ENCODE results near the gene SOD3. TPM values are rescaled to one million over a fixed set of nuclear protein-coding genes. Genes with fewer than 3 reads are reported as not detected.

Gene SOD3
- total and polyA plus RNA-seq, 2 of the 8 experiments (the other 6 are each of a cell fraction or from before 2014, with no cell fraction given) = 4.9 TPM

DNA sequence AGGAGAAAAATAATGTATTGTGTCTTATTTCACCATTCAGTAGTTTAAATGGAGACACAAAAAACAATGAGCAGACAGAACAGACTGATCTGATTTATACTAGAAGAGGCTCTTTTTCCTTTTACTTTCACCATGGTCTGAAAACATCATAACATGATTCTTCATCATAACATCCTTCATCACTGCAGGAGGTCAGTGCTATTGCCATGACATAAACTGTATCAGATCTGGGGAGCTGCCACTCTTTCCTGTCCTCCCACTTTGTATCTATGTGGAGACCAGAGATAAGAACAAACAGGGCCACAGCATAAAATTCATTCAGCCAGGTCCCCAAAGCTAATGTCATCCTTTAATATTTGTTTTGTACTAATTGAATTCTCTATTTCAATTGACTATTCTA, 25.2 kb downstream of the SOD3 start:
- no peak overlapping the region for H2BK5ac ChIP-seq (ENCODE audit: low read depth, low read length)
- H4K8ac ChIP-seq (ENCODE audit: extremely low read depth, insufficient read depth, low read length) = no peak overlapping the region
- no peak overlapping the region for H2BK15ac ChIP-seq (ENCODE audit: low read length)
- no peaks in the 10 kb centered on the region for H3K27me3 ChIP-seq (replicated peaks in 1 of 4; ENCODE audit: control insufficient read depth in 3 of 4, extremely low read depth in 1 of 4, insufficient read depth in 3 of 4, low read length in 3 of 4)
- H3K4me3 ChIP-seq (ENCODE audit: extremely low read depth in 1 of 4, insufficient read depth in 2 of 4, low read depth in 3 of 4, low read length in 4 of 4) = no peak overlapping the region
- H3K4me2 ChIP-seq (ENCODE audit: insufficient read depth in 1 of 2, low read depth in 2 of 2, low read length in 2 of 2) = no peak overlapping the region
- no peaks in the 10 kb centered on the region for H3K9me3 ChIP-seq (ENCODE audit: insufficient read depth in 2 of 2, low read depth in 1 of 2, low read length in 1 of 2)
- no peak overlapping the region for H2BK12ac ChIP-seq (ENCODE audit: low read depth, low read length)
- H4K91ac ChIP-seq (replicated peaks; ENCODE audit: insufficient read length, low read length) = no peak overlapping the region
- H3K4me1 ChIP-seq (replicated peaks in 1 of 4; ENCODE audit: control insufficient read depth in 3 of 4, insufficient read depth in 4 of 4, low read length in 3 of 4) = no peaks in the 10 kb centered on the region; a peak in 1 of 7 replicates
- no peak overlapping the region for H3K18ac ChIP-seq (ENCODE audit: extremely low read depth, low read length)
- no peak overlapping the region for H3K23ac ChIP-seq (ENCODE audit: insufficient read length)
- H2BK20ac ChIP-seq (ENCODE audit: low read length) = no peak overlapping the region
- no peak overlapping the region for H4K5ac ChIP-seq (ENCODE audit: insufficient read length, low read depth, low read length)
- no peak for TF ChIP-seq BACH1 (IDR thresholded peaks at IDR 0.05; ENCODE audit: low read length)
- no peak for TF ChIP-seq CREB1 (IDR thresholded peaks at IDR 0.05)
- H2AK5ac ChIP-seq (ENCODE audit: low read depth, low read length) = no peak overlapping the region
- H3K4ac ChIP-seq (replicated peaks; ENCODE audit: insufficient read length, low read depth, low read length) = no peak overlapping the region
- H2BK120ac ChIP-seq (replicated peaks; ENCODE audit: low read depth, low read length) = no peak overlapping the region
- no peaks in the 10 kb centered on the region for H3K23me2 ChIP-seq (ENCODE audit: low read depth, low read length)
- FAIRE-seq = no peak
- H2AFZ ChIP-seq (ENCODE audit: low read length) = no peak overlapping the region
- ChIA-PET CTCF (ENCODE audit: partially characterized antibody) (no interaction called here), POLR2A (ENCODE audit: partially characterized antibody) (no interaction called here)
- DNase-seq (ENCODE audit: low read depth in 1 of 2, low spot score in 2 of 2) = no peak
- no peak overlapping the region for H3K9ac ChIP-seq (replicated peaks in 1 of 4; ENCODE audit: extremely low read depth in 1 of 4, low read depth in 3 of 4, low read length in 3 of 4)
- no peaks in the 10 kb centered on the region for H3K36me3 ChIP-seq (ENCODE audit: control insufficient read depth in 2 of 4, insufficient read depth in 4 of 4, low read length in 3 of 4)
- no peaks in the 10 kb centered on the region for H4K20me1 ChIP-seq (replicated peaks in 1 of 2; ENCODE audit: control insufficient read depth in 1 of 2, insufficient read depth in 2 of 2, low read length in 2 of 2)
- H3K79me2 ChIP-seq (ENCODE audit: control insufficient read depth in 1 of 2, insufficient read depth in 2 of 2, low read length in 2 of 2) = no peaks in the 10 kb centered on the region
- no peak overlapping the region for H3K14ac ChIP-seq (ENCODE audit: insufficient read length)
- no peak overlapping the region for H3K27ac ChIP-seq (ENCODE audit: low read depth, low read length)
- H3K56ac ChIP-seq (replicated peaks; ENCODE audit: insufficient read length, low read depth, low read length) = no peak overlapping the region
- H3K79me1 ChIP-seq (ENCODE audit: low read depth, low read length) = no peaks in the 10 kb centered on the region
